HG03280 (cell line): ENCODE data around the gene GPC5.
"Not testable (repeated sequence)": the region's sequence is repeated elsewhere in the genome, so short reads cannot be mapped to it uniquely, and the experiment has no call there.

Experiments used
- ATAC-seq: cut with Tn5 transposase; IDR thresholded peaks from one replicate; pipeline ENCODE4 v1.9.1; 2021; ENCODE audit warnings: mild to moderate bottlenecking, moderate library complexity; ENCODE audit not compliant: unreplicated experiment

Gene GPC5

GRCh38 chr13:91368676-91369440 lies 29.6 kb upstream of the GPC5 start:
- ATAC-seq, result no peak

GRCh38 chr13:91369441-91369831 lies 29.0 kb upstream of the GPC5 start:
- no peak for ATAC-seq

DNA sequence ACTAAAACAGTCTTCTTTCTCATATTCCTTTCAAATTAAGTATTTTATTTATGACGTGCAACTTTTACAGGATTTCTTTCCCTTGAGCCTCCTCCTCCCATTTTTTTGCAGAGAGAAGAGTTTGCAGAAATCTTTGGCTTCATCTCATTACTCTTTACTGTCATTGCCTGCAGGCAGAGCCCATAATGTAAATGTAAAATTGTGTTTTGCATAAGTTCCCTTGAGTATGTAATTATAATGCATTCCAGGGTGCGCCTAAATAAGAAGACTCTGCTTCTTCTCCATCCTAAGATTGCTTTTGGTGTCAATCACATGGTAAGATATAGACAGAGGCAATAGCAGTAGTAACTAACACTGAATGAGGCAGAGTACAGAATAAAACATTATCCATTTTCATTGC lies 27.9 kb upstream of the GPC5 start:
- no peak for ATAC-seq

DNA sequence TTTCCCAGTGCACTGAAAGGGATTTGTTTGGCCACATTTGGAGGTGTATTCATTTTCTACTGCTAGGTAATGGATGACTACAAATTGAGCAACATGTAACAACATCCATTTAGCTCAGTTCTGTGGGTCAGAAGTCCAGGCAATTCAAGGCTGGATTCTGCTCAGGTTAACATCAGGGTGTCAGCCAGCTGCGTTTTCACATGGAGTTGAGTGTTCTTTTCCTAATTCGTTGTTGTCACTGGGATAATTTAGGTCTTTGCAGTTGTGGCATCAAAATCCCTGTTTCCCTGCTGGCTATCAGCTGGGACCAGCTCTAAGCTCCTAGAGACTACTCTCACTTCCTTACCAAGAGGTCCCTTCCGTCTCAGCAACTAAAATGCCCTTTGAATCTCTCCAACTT lies 25.5 kb upstream of the GPC5 start:
- no peak for ATAC-seq

DNA sequence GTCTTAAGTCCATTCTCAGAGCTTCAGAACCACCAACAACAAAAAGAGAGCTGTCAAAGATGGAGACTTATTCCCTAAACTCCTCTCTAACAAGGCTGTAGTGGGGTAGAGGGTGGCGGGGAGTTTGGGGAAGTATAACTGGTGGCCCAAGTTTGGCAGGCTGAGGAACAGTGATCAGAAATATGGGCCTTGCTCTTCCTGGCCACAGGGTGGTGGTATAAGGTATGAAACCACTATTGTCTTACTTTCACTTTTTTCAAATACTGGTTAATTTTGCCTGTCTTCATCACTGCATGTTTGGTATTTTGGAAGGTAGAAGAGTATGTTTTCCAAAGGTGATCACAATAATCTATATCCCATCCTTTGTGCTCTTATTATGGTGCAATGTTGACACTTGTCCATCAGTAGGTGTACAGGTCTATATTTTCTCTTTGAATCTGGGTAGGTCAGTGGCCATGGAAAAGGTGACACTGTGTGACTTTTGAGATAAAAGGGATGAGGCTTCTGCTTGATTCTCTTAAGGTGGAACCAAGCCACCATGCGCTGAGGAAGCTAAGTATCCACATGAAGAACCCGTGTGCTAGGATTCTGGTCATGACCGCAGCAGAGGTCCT lies 23.2 kb upstream of the GPC5 start:
- peak; percentile 90 for ATAC-seq

DNA sequence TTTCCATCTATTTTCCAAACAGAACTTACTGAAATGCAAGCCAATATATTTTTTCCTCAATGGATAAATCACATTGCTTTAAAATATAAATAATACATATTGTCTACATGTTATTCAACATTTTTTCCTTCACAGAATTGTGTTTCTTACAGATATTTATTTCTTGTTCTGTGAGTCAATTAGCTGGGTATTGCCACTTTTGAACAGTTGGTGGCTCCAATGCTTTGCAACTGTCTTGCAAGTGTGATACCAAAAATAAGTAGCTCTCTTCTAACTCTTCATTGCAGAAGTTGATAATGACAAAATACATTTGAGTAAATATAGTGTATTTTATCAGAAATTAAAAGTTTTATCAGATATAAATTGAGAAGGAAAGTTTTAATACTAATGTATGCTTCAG lies 17.1 kb upstream of the GPC5 start:
- ATAC-seq, result no peak

DNA sequence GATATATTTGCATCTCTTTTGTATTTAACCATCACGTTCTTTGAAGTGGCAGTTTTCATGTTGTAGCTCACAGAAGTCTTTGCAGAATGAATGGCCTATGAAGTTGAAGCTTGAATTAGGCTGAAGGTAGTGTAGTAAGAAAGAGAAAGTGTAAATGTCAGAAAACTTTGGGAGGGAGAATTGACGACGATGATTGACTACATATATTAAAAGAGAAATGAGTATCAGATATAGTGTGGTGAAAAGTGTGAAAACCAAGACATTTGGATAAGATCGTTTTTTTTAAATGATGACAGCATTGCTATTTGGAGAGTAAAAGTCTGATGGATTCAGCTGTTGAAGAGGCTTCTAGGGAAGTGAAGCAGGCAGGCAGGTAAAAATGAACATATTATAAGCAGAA lies 14.6 kb upstream of the GPC5 start:
- no peak for ATAC-seq

- no peak for ATAC-seq
Measured at GRCh38 chr13:91384896-91385295, 13.5 kb upstream of the GPC5 start.

DNA sequence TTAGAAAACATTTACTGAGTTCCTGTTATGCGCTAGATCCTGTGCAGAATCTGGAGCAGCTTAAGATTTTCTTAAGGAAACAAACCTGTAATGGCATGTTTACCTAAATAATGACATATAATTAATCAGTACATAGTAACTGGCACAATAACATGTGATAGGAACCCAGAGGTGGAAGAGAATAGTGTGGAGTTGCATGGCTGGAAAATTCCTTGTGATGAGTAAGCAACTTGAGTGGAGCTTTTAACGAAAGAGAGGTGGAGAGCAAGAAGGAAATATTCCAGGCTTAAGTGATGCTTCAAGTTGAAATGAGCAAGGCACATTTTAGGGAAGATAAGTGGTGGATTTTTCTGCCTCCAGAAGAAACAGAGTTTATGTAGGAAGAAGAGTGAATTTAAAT lies 9.2 kb upstream of the GPC5 start:
- no peak for ATAC-seq

DNA sequence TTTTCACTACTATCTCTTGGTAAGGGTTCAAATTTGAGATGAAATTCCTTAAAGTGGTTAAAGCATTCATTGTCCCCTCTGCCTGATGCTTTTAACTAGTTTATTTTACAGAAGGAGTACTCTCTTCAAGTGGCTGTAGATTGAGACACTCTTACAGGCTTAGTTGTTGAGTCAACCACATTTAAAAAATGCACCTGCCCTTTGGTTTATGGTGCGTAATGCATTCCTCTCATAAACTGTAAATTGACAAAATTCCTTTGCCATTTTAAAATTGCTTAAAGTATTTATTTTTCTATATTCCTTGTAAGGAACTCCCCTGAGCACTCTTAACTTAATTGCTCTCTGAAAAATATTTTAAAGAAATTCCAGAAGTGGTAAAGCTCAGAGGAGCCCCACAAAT lies 826 bp upstream of the GPC5 start:
- ATAC-seq, result no peak

DNA sequence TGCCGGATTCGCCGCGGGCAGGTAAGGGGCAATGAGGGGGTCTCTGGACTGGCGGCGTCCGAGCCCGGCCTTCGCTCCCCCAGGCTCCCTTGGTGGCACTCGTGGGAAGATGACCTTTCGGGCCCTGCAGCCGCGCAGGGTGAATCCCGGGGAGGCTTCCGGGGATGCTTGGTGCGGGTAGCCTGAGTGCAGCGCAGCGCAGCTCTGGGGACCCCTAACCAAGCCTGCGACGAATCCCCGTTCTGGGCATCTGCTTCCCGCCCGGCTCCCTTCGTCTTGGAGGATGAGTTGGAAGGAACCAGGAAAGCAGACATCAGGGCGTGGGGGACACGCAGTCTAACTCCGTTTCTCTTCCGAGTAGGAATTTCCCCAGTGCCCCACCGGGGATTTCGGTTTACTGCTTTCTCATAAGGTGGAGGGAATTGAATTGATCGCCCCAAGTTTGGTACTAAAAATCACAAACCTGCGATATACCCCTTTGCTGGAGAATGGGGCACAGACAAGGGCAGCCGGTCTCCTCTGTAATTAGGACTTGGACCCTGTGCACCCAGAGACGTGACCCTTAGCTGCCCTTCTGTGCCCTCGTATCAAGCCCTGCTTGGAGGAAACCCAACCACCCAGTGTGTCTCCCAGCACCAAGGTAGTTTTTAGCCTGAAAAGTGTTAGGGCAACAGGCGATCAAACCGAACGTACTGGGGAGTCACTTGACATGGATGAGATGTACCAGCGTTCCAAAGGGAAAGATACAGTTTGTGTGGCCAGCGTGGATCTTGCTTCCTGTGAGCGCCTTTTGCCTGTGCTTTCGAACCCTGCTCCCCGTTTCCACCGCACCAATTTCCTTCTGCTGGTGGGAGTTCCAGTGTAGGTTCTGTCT lies 1.0 kb downstream of the GPC5 start:
- peak; percentile 12 for ATAC-seq

DNA sequence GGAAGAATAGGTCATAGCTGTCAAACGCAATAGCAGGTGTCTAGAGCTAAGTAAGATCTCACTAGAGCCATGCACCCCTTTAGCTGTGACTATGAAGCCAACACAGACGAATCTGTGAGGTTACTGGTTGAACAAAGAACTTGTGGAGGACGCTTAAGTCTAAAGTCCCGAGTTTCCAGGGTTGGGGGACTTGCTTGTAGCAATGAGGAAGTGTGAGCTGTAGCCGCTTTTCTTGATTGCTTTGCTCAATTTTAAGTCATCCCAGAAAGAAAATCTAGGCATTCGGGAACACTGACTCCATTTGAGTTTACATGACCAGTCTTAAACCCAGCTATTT lies 1.6 kb downstream of the GPC5 start:
- no peak for ATAC-seq

DNA sequence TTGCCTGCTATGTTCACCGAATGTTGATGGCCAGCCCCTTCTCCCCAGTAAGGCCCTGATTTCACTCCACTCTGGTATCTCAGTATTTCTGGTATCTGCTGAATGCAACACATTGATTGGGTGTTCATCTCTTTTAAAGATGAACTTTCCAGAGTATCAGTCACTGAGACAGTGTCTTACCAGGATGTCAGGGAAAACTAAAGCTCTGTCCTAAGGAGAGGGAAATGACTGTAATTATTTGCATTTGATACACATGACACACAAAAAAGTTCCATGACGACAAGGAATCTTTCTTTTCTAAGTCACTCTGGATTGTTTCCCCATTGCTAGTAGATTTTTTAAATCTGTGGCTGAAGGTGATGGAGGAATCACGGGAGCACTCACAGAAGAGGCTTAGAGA lies 2.2 kb downstream of the GPC5 start:
- no peak for ATAC-seq

GRCh38 chr13:91401920-91402319 lies 3.5 kb downstream of the GPC5 start:
- no peak for ATAC-seq

- ATAC-seq, result no peak
Measured at GRCh38 chr13:91405240-91405639, 6.8 kb downstream of the GPC5 start.

- ATAC-seq, result peak; percentile 80
Measured at GRCh38 chr13:91406619-91407018, 8.2 kb downstream of the GPC5 start.

GRCh38 chr13:91408971-91409370 lies 10.6 kb downstream of the GPC5 start:
- no peak for ATAC-seq

DNA sequence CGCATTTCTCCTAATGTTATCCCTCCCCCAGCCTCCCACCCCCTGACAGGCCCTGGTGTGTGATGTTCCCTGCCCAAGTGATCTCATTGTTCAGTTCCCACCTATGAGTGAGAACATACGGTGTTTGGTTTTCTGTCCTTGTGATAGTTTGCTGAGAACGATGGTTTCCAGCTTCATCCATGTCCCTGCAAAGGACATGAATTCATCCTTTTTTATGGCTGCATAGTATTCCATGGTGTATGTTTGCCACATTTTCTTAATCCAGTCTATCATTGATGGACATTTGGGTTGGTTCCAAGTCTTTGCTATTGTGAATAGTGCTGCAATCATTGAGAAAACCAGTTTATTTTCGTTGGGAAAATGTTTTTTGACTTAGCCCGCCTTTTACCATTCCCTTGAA lies 18.2 kb downstream of the GPC5 start:
- ATAC-seq, result not testable (repeated sequence)

DNA sequence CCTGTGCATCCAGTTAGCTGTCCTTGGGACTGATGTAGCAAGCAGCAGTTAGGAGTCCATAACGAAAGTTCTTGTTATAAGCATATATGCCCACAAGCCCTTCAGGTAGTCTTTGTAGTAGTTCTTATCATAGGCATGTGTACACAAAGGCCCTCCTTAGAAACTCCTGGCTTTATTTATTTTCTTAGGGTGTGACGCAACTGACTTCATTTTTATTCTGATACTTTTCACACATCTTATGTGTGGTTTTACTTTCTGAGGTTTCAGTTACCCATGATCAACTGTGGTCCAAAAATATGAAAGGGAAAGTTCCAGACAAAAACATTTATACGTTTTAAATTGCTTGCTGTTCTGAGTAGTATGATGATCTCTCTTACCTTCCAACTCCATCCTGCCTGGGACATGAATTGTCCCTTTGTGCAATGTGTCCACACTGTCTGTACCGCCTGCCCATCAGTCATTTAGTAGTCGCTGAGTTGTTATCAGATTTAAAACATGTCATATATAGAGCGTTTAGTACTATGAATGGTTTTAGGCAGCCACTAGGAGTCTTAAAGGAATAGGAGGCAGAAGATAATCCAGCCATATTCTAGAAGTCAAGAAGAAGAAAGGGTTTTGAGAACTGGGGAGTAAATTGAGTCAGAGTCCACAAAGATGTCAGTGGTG lies 19.4 kb downstream of the GPC5 start:
- ATAC-seq, result no peak

- ATAC-seq, result no peak
Measured at GRCh38 chr13:91426913-91427312, 28.5 kb downstream of the GPC5 start.

- not testable (repeated sequence) for ATAC-seq
Measured at GRCh38 chr13:91438674-91439073, 40.3 kb downstream of the GPC5 start.
